Posterior vena cava (tissue), 2 donors: ENCODE results near the gene UBTD1. TPM values are rescaled to one million over a fixed set of nuclear protein-coding genes. Genes with fewer than 3 reads are reported as not detected.

ENCODE experiments used
- total RNA-seq, 2 donors: library from RNA; stranded (reverse); fragmentation: NEBNext Ultra II Directional; extraction: Animal tissue kit (Norgen Biotek cat#: 25700); gene quantifications; one replicate each; pipeline ENCODE4 v1.2.1, GENCODE V29; 2021
- donor health status: DM: yes; HTN: yes; CAD: no.
- donor health status: DM: yes; HTN: yes; CAD: no.

UBTD1 gene
- total RNA-seq, 2 donors from 2014 or later, result 15.6 to 16.5 TPM

Other genes starting within 250 kb of the UBTD1 start
- 1 to 10 TPM; 6.8 to 7.6 TPM for gene ARHGAP19, start 206.3 kb upstream of the UBTD1 start, total RNA-seq
- 1 to 10 TPM; 2.1 to 4.2 TPM for gene FRAT1, start 179.7 kb upstream of the UBTD1 start, total RNA-seq
- 1 to 10 TPM; 4.3 to 6.8 TPM for gene FRAT2, start 164.2 kb upstream of the UBTD1 start, total RNA-seq
- 10 to 100 TPM; 16.7 to 25.9 TPM for gene RRP12, start 97.6 kb upstream of the UBTD1 start, total RNA-seq
- gene PGAM1, start 72.7 kb upstream of the UBTD1 start, total RNA-seq, result 100 to 1,000 TPM; 153 to 171 TPM
- 10 to 100 TPM; 22.3 to 28.6 TPM for gene EXOSC1, start 52.9 kb upstream of the UBTD1 start, total RNA-seq
- 10 to 100 TPM; 21.5 to 24.8 TPM for gene ZDHHC16, start 52.7 kb upstream of the UBTD1 start, total RNA-seq
- gene MMS19, start 502 bp upstream of the UBTD1 start, total RNA-seq, result 10 to 100 TPM; 29.5 to 32.1 TPM
- 1 to 10 TPM in 1 of 2 donors, under 1 TPM in 1; 0.67 to 1.1 TPM for gene ANKRD2, start 73.9 kb downstream of the UBTD1 start, total RNA-seq
- 1 to 10 TPM; 1.5 to 4.1 TPM for gene HOGA1, start 85.5 kb downstream of the UBTD1 start, total RNA-seq
- gene C10orf62, start 90.8 kb downstream of the UBTD1 start, total RNA-seq, result under 1 TPM; 0.19 to 0.46 TPM
- 1 to 10 TPM; 3.4 to 6.5 TPM for gene MORN4, start 134.6 kb downstream of the UBTD1 start, total RNA-seq
- gene PI4K2A, start 141.7 kb downstream of the UBTD1 start, total RNA-seq, result 10 to 100 TPM; 13.8 to 15.9 TPM
- 10 to 100 TPM; 15.0 to 17.6 TPM for gene AVPI1, start 188.3 kb downstream of the UBTD1 start, total RNA-seq
- gene MARVELD1, start 214.8 kb downstream of the UBTD1 start, total RNA-seq, result 10 to 100 TPM; 87.5 to 96.8 TPM
- gene ZFYVE27, start 238.2 kb downstream of the UBTD1 start, total RNA-seq, result 10 to 100 TPM; 15.8 to 16.0 TPM